Measurements from ENCODE around the gene MLYCD.
"Not testable (repeated sequence)": the region's sequence is repeated elsewhere in the genome, so short reads cannot be mapped to it uniquely, and the experiment has no call there.

Gene MLYCD

GRCh38 chr16:83947642-83948234, 48.8 kb downstream of the MLYCD start:
- H3K36me3 Mint-ChIP-seq (ENCODE audit: low read depth): no peaks in the 10 kb centered on the region
- no peaks in the 10 kb centered on the region for H3K9me3 Mint-ChIP-seq
- H3K27ac Mint-ChIP-seq: no peak overlapping the region
- H3K4me3 Mint-ChIP-seq: no peak overlapping the region
- no peaks in the 10 kb centered on the region for H3K27me3 Mint-ChIP-seq (ENCODE audit: low read depth)
- peaks cover 2% of the 10 kb centered on the region for H3K4me1 Mint-ChIP-seq (ENCODE audit: low read depth)

GRCh38 chr16:83948914-83949723, 50.2 kb downstream of the MLYCD start:
- Mint-ChIP-seq H3K4me3 (no peak overlapping the region), H3K36me3 (ENCODE audit: low read depth) (no peaks in the 10 kb centered on the region), H3K4me1 (ENCODE audit: low read depth) (peaks cover 6% of the 10 kb centered on the region), H3K9me3 (no peaks in the 10 kb centered on the region), H3K27ac (no peak overlapping the region), H3K27me3 (ENCODE audit: low read depth) (peaks cover 3% of the 10 kb centered on the region)

- Mint-ChIP-seq H3K27me3 (ENCODE audit: low read depth) (peaks cover 9% of the 10 kb centered on the region), H3K27ac (no peak overlapping the region), H3K4me1 (ENCODE audit: low read depth) (peaks cover 6% of the 10 kb centered on the region), H3K36me3 (ENCODE audit: low read depth) (no peaks in the 10 kb centered on the region), H3K9me3 (no peaks in the 10 kb centered on the region), H3K4me3 (no peak overlapping the region)
Measured at GRCh38 chr16:83949724-83950001, 50.7 kb downstream of the MLYCD start.

GRCh38 chr16:83950862-83951399, 52.0 kb downstream of the MLYCD start:
- not testable (repeated sequence) for H3K4me3 Mint-ChIP-seq; H3K4me1 Mint-ChIP-seq (ENCODE audit: low read depth)

GRCh38 chr16:83951544-83951943, 52.6 kb downstream of the MLYCD start:
- Mint-ChIP-seq H3K27me3 (ENCODE audit: low read depth) (peaks cover 9% of the 10 kb centered on the region), H3K4me3 (no peak overlapping the region), H3K27ac (no peak overlapping the region), H3K4me1 (ENCODE audit: low read depth) (peaks cover 6% of the 10 kb centered on the region), H3K9me3 (no peaks in the 10 kb centered on the region), H3K36me3 (ENCODE audit: low read depth) (no peaks in the 10 kb centered on the region)

More at GRCh38 chr16:83950862-83951399, 52.0 kb downstream of the MLYCD start:
- not testable (repeated sequence) for H3K27me3 Mint-ChIP-seq (ENCODE audit: low read depth); H3K9me3 Mint-ChIP-seq; H3K36me3 Mint-ChIP-seq (ENCODE audit: low read depth); H3K27ac Mint-ChIP-seq

- no peak overlapping the region for H3K27ac Mint-ChIP-seq
- H3K4me3 Mint-ChIP-seq: no peak overlapping the region
- peaks cover 9% of the 10 kb centered on the region for H3K27me3 Mint-ChIP-seq (ENCODE audit: low read depth)
- H3K9me3 Mint-ChIP-seq: no peaks in the 10 kb centered on the region
- H3K4me1 Mint-ChIP-seq (ENCODE audit: low read depth): peaks cover 6% of the 10 kb centered on the region
- no peaks in the 10 kb centered on the region for H3K36me3 Mint-ChIP-seq (ENCODE audit: low read depth)
Measured at GRCh38 chr16:83952587-83952939, 53.6 kb downstream of the MLYCD start.

GRCh38 chr16:83952940-83953795, 54.3 kb downstream of the MLYCD start, which contains the start of gene OSGIN1:
Gene OSGIN1 (plus strand): TSS chr16:83953240. CDS start chr16:83957672, 4,432 bp downstream.
- Mint-ChIP-seq H3K27ac (peak within 1 kb of the TSS; percentile 57), H3K4me3 (peak within 1 kb of the TSS; percentile 82), H3K36me3 (ENCODE audit: low read depth) (no peaks in the 10 kb centered on the region), H3K4me1 (ENCODE audit: low read depth) (peaks cover 6% of the 10 kb centered on the region), H3K27me3 (ENCODE audit: low read depth) (peaks cover 9% of the 10 kb centered on the region), H3K9me3 (no peaks in the 10 kb centered on the region)

GRCh38 chr16:83953796-83954576, 55.1 kb downstream of the MLYCD start:
- Mint-ChIP-seq H3K9me3 (no peaks in the 10 kb centered on the region), H3K27me3 (ENCODE audit: low read depth) (peaks cover 9% of the 10 kb centered on the region), H3K4me3 (peak overlapping the region; percentile 69), H3K36me3 (ENCODE audit: low read depth) (no peaks in the 10 kb centered on the region), H3K27ac (peak overlapping the region; percentile 57), H3K4me1 (ENCODE audit: low read depth) (peaks cover 6% of the 10 kb centered on the region)

GRCh38 chr16:83954577-83955016, 55.7 kb downstream of the MLYCD start:
- H3K27ac Mint-ChIP-seq: no peak overlapping the region
- H3K4me3 Mint-ChIP-seq: no peak overlapping the region
- no peaks in the 10 kb centered on the region for H3K36me3 Mint-ChIP-seq (ENCODE audit: low read depth)
- no peaks in the 10 kb centered on the region for H3K9me3 Mint-ChIP-seq
- peaks cover 9% of the 10 kb centered on the region for H3K27me3 Mint-ChIP-seq (ENCODE audit: low read depth)
- H3K4me1 Mint-ChIP-seq (ENCODE audit: low read depth): peaks cover 6% of the 10 kb centered on the region

GRCh38 chr16:83955218-83956130, 56.6 kb downstream of the MLYCD start:
- Mint-ChIP-seq H3K36me3 (ENCODE audit: low read depth) (no peaks in the 10 kb centered on the region), H3K27ac (no peak overlapping the region), H3K9me3 (no peaks in the 10 kb centered on the region), H3K27me3 (ENCODE audit: low read depth) (peaks cover 9% of the 10 kb centered on the region), H3K4me3 (no peak overlapping the region), H3K4me1 (ENCODE audit: low read depth) (peaks cover 6% of the 10 kb centered on the region)

- no peak overlapping the region for H3K27ac Mint-ChIP-seq
- no peaks in the 10 kb centered on the region for H3K36me3 Mint-ChIP-seq (ENCODE audit: low read depth)
- H3K9me3 Mint-ChIP-seq: no peaks in the 10 kb centered on the region
- H3K27me3 Mint-ChIP-seq (ENCODE audit: low read depth): peaks cover 9% of the 10 kb centered on the region
- H3K4me3 Mint-ChIP-seq: no peak overlapping the region
- peaks cover 6% of the 10 kb centered on the region for H3K4me1 Mint-ChIP-seq (ENCODE audit: low read depth)
Measured at GRCh38 chr16:83956336-83957289, 57.7 kb downstream of the MLYCD start.

- H3K4me1 Mint-ChIP-seq (ENCODE audit: low read depth): peaks cover 6% of the 10 kb centered on the region
- H3K36me3 Mint-ChIP-seq (ENCODE audit: low read depth): no peaks in the 10 kb centered on the region
- H3K27me3 Mint-ChIP-seq (ENCODE audit: low read depth): peaks cover 9% of the 10 kb centered on the region
- H3K27ac Mint-ChIP-seq: no peak overlapping the region
- H3K9me3 Mint-ChIP-seq: no peaks in the 10 kb centered on the region
- no peak overlapping the region for H3K4me3 Mint-ChIP-seq
Measured at GRCh38 chr16:83957296-83957855, 58.5 kb downstream of the MLYCD start.

All from T-helper 1 cell treated with Interleukin-12 subunit alpha and Interleukin-12 subunit beta and Interleukin-4 antibody, amounts not matched to agents 30 μg/mL and 1 μg/mL, for 36 hours (primary cell).